Heart right ventricle (tissue), 16 donors: ENCODE results near the gene TACR1. TPM values are rescaled to one million over a fixed set of nuclear protein-coding genes. Genes with fewer than 3 reads are reported as not detected.
"Not testable (repeated sequence)": the region's sequence is repeated elsewhere in the genome, so short reads cannot be mapped to it uniquely, and the experiment has no call there.

Experiments used
- ATAC-seq, 8 donors: fragments of 200-7000 bp; cut with Tn5 transposase; one replicate each; pipeline ENCODE4 v1.9.1; 2020; ENCODE audit warnings: mild to moderate bottlenecking in 8 of 8, moderate library complexity in 8 of 8, moderate number of reproducible peaks in 1 of 8
- DNase-seq, 2 donors: peaks; one replicate each; pipeline ENCODE4 v3.0.0-alpha.2; 2020
- H3K27ac ChIP-seq, 10 donors: fragments of 200-600 bp; sonication (generic) in 2 of 10; one replicate each; pipeline versions ENCODE4 v1.5.0 to v1.8.0; 2020 to 2022; ENCODE audit warnings: mild to moderate bottlenecking in 3 of 10
- H3K27me3 ChIP-seq, 7 donors: fragments of 200-600 bp; one replicate each; pipeline ENCODE4 v1.8.0; 2021 to 2022; ENCODE audit warnings: mild to moderate bottlenecking in 2 of 7
- H3K36me3 ChIP-seq, 9 donors: fragments of 200-600 bp; sonication (generic) in 1 of 9; one replicate each; pipeline versions ENCODE4 v1.5.0 to v1.8.0; 2020 to 2022; ENCODE audit warnings: mild to moderate bottlenecking in 2 of 9
- H3K4me1 ChIP-seq, 9 donors: fragments of 200-600 bp; sonication (generic) in 1 of 9; one replicate each; pipeline versions ENCODE4 v1.5.0 to v1.8.0; 2020 to 2022; ENCODE audit warnings: mild to moderate bottlenecking in 4 of 9
- H3K4me3 ChIP-seq, 10 donors: fragments of 200-600 bp; sonication (generic) in 2 of 10; one replicate each; pipeline versions ENCODE4 v1.5.0 to v1.8.0; 2020 to 2022; ENCODE audit warnings: mild to moderate bottlenecking in 7 of 10, moderate library complexity in 2 of 10
- H3K9me3 ChIP-seq, 11 donors: fragments of 200-600 bp in 10 of 11; sonication (generic) in 2 of 11; one replicate each; pipeline versions ENCODE4 v1.5.0 to v1.8.0; 2013 to 2022; ENCODE audit warnings: mild to moderate bottlenecking in 2 of 11, control low read depth in 1 of 11, moderate library complexity in 1 of 11
- WGBS, 2 donors: extraction: QIAGEN DNeasy Blood & Tissue Kit; methylation state at CpG; one replicate each; pipeline ENCODE4 v1.1.7; 2013; ENCODE audit warnings: inconsistent platforms in 1 of 2; 5-methylcytosine and 5-hydroxymethylcytosine counted together
- intact Hi-C, 10 donors: fragments of 100-400 bp; cut with DNase I; formaldehyde crosslinking; loops; one replicate each; pipeline versions ENCODE4 v1.11.1 to v1.14.2; 2022
- polyA plus RNA-seq, 2 donors: library from polyadenylated mRNA; stranded (reverse); fragments of 200-250 nt; gene quantifications; one replicate each; pipeline ENCODE4 v1.2.3, GENCODE V29; 2013
- total RNA-seq, 10 donors: library from RNA; stranded (reverse); fragmentation: NEBNext Ultra II Directional in 3 of 10; extraction: Animal tissue kit (Norgen Biotek cat#: 25700) in 3 of 10; gene quantifications; one replicate each; pipeline versions ENCODE4 v1.2.1 to v1.2.4, GENCODE V29; 2021 to 2023
- TF ChIP-seq, protein P1 (sequence below), 9 donors: fragments of 200-600 bp; sonication (generic) in 2 of 9; IDR thresholded peaks; one replicate each; pipeline versions ENCODE4 v1.5.0 to v1.8.0; 2021 to 2022; ENCODE audit warnings: antibody characterized with exemption in 9 of 9, mild to moderate bottlenecking in 5 of 9, moderate library complexity in 1 of 9
- donor health status: Arrhythmogenic right ventricular cardiomyopathy.
- donor health status: ischemic (EF 13 %, LVEDD 7.1; RV severe dilation, severe dysfunction).
- donor health status: healthy with polysubstance abuse.
- donor health status: DM: no; HTN: yes; CAD: no.
- donor health status: DM: no; HTN: no; CAD: no.
- donor health status: ischemic (EF 25% LVEDD 6.9; RV normal size, moderate dysfunction).
- donor health status: ischemic (EF 25% LVEDD 5.7; RV mildly dilated, moderate dysfunction).
- donor health status: healthy.
- donor health status: DM: yes; HTN: yes; CAD: no.
- donor health status: Ischemic cardiomyopathy.
- donor health status: ischemic (EF 35%, LVEDD 5.7; RV mildly dilated, moderate dysfunction).
- donor health status: nonischemic (EF 11% LVEDD 7.7; RV severe dilation, severe dysfunction).
- donor health status: DM: yes; HTN: yes; CAD: no.
- donor health status: PGD.
- donor health status: ischemic (EF 29% LVEDD 5.4; RV normal size, mild dysfunction).
- donor health status: nonischemic (EF 23%, LVEDD 6.1; RV moderate dilation, normal function).

TACR1 gene
- total and polyA plus RNA-seq, 12 donors: 0.06 to 0.38 (median 0.17) TPM; not detected in 3

DNA sequence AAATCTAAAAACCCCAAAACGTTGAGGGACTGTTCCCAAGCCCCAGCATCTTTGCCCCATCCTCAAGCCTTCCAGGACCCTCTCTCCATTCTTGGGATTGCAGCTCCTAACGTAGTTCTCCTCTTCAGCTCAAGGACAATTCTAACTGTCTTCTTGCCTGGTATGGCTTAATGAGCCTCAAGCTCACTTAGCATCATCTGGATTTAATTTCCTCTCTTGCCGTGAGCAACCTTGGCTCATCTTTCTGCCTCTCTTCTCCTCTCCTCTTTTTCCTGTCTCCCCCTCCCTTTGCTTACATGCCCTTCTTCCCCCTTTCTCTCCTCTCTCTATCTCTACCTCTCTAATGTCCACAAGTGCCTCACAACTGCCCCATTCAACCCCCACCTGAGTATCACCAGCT lies 44.2 kb downstream of the TACR1 start:
- Histone ChIP-seq H3K9me3 (peaks cover 0 to 12% (median 0%) of the 10 kb centered on the region in 11 donors), H3K4me3 (no peak overlapping the region), H3K27ac (no peak overlapping the region), H3K27me3 (no peaks in the 10 kb centered on the region), H3K36me3 (no peaks in the 10 kb centered on the region), H3K4me1 (peaks cover 0 to 13% (median 0%) of the 10 kb centered on the region in 9 donors)
- no peak for DNase-seq
- intact Hi-C loops: no loop called here
- WGBS, 2 donors: 68 to 73% methylated on average over 3 of the region's 3 CpGs
- TF ChIP-seq, protein P1, sequence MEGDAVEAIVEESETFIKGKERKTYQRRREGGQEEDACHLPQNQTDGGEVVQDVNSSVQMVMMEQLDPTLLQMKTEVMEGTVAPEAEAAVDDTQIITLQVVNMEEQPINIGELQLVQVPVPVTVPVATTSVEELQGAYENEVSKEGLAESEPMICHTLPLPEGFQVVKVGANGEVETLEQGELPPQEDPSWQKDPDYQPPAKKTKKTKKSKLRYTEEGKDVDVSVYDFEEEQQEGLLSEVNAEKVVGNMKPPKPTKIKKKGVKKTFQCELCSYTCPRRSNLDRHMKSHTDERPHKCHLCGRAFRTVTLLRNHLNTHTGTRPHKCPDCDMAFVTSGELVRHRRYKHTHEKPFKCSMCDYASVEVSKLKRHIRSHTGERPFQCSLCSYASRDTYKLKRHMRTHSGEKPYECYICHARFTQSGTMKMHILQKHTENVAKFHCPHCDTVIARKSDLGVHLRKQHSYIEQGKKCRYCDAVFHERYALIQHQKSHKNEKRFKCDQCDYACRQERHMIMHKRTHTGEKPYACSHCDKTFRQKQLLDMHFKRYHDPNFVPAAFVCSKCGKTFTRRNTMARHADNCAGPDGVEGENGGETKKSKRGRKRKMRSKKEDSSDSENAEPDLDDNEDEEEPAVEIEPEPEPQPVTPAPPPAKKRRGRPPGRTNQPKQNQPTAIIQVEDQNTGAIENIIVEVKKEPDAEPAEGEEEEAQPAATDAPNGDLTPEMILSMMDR (IDR thresholded peaks at IDR 0.05): no peak
- no peak for ATAC-seq

DNA sequence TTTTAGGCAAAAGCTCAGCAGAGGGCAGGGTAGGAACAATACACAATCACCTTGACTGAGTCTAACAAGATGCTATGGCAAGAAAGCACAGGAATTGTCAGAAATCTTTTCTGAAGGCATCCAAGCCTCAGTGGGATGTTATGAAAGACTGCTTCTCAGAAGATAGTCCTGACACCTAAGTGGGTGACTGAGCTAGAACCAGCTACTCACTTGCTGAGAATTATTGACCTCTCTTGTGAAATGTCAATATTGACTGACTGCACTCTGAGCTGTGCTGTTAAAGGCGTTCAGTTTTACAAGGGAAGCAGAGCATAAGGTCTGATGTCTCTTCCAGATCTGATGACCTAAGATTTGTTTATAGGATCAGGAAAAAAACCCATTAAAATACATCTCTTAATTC lies 46.1 kb downstream of the TACR1 start:
- no peak for DNase-seq
- H3K9me3 ChIP-seq: peaks cover 0 to 25% (median 0%) of the 10 kb centered on the region in 11 donors
- ATAC-seq: no peak
- no peak overlapping the region for H3K27ac ChIP-seq
- no peaks in the 10 kb centered on the region for H3K36me3 ChIP-seq
- TF ChIP-seq, protein P1 (IDR thresholded peaks at IDR 0.05): no peak
- 68 to 83% methylated on average over 1 of the region's 1 CpG for WGBS, 2 donors
- no peaks in the 10 kb centered on the region for H3K27me3 ChIP-seq
- intact Hi-C loops: no loop called here
- H3K4me1 ChIP-seq: peaks cover 0 to 13% (median 0%) of the 10 kb centered on the region in 9 donors
- no peak overlapping the region for H3K4me3 ChIP-seq

DNA sequence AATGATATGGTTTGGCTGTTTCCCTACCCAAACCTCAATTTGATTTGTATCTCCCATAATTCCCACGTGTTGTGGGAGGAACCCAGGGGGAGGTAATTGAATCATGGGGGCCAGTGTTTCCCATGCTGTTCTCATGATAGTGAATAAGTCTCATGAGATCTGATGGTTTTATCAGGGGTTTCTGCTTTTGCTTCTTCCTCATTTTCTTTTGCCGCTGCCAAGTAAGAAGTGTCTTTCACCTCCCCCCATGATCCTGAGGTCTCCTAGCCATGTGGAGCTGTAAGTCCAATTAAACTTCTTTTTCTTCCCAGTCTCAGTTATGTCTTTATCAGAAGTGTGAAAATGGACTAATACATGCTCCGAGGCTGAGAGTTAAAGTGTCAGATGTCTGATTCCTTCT lies 47.1 kb downstream of the TACR1 start:
- H3K4me3 ChIP-seq, H3K27me3 ChIP-seq, H3K27ac ChIP-seq, intact Hi-C loops, DNase-seq, H3K36me3 ChIP-seq, ATAC-seq: not testable (repeated sequence)
- WGBS, 2 donors: 79 to 85% methylated on average over 3 of the region's 3 CpGs
- Histone ChIP-seq H3K9me3 (peaks cover 0 to 25% (median 0%) of the 10 kb centered on the region in 11 donors), H3K4me1 (peaks cover 0 to 13% (median 0%) of the 10 kb centered on the region in 9 donors)

DNA sequence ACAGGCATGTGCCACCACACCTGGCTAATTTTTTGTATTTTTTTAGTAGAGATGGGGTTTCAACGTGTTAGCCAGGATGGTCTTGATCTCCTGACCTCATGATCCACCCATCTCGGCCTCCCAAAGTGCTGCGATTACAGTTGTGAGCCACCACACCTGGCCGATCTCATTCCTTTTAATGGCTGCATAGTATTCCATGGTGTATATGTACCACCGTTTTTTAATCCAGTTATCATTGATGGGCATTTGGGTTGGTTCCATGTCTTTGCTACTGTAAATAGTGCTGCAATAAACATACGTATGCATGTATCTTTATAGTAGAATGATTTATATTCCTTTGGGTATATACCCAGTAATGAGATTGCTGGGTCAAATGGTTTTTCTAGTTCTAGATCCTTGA lies 51.4 kb downstream of the TACR1 start:
- peaks cover 0 to 25% (median 0%) of the 10 kb centered on the region in 11 donors for H3K9me3 ChIP-seq
- DNase-seq, H3K27me3 ChIP-seq, H3K4me1 ChIP-seq, H3K4me3 ChIP-seq, intact Hi-C loops, ATAC-seq, H3K27ac ChIP-seq, H3K36me3 ChIP-seq: not testable (repeated sequence)
- WGBS, 2 donors: 93 to 94% methylated on average over 6 of the region's 6 CpGs

DNA sequence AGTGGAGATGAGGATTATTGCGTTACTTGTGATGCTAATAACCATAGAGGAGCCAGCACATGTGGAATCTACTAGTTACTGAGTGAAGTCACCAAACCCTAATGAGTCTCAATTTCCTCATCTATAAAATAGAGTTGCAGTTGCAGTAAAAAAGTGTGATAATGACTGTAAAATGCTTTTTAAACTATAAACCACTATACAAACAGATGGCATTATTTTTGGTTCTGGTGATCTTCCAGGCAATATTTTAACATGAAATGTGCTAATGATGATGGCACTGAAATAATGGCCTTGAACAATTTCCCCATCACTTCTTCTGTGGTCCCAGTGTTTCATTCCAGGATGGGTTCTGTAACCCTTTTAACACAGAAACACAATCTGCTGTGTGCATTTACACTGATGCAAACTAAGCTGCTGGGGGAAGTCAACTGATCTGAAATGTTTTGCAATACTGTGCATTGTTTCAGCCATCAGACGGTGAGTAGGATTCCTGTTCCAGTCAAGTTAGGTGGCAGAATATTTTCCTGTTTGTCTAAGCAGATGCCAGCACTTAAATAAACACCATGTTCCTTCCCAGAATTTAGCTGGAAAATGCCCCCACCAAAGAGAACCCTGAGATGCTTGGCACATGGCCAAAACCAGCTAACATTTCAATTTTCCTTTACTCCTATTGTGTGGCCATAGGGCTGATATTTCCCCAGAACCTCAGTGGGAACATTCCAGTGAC lies 52.6 kb downstream of the TACR1 start:
- ATAC-seq (no peak), DNase-seq (no peak)
- 76 to 84% methylated on average over 2 of the region's 2 CpGs for WGBS, 2 donors
- no peak overlapping the region for H3K27ac ChIP-seq
- TF ChIP-seq, protein P1 (IDR thresholded peaks at IDR 0.05): no peak
- peaks cover 0 to 7% (median 0%) of the 10 kb centered on the region in 9 donors for H3K4me1 ChIP-seq
- peaks cover 0 to 25% (median 0%) of the 10 kb centered on the region in 11 donors for H3K9me3 ChIP-seq
- no peaks in the 10 kb centered on the region for H3K27me3 ChIP-seq
- no peak overlapping the region for H3K4me3 ChIP-seq
- H3K36me3 ChIP-seq: no peaks in the 10 kb centered on the region
- intact Hi-C loops: no loop called here

DNA sequence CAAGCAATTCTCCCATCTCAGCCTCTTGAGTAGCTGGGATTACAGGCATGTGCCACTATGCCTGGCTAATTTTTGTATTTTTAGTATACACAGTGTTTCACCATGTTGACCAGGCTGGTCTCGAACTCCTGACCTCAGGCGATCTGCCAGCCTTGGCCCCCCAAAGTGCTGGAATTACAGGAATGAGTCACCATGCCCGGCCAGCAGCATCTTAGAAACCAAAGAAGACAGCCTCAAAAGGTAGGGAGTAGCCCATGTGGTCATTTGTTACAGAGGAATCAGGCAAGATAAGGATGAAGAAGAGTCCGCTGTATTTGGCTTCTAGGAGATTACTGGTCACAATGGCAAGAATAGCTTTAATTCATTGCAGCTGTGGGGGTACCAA lies 53.1 kb downstream of the TACR1 start:
- H3K27me3 ChIP-seq, H3K36me3 ChIP-seq, ATAC-seq, H3K4me1 ChIP-seq, intact Hi-C loops, H3K4me3 ChIP-seq, DNase-seq, H3K27ac ChIP-seq: not testable (repeated sequence)
- H3K9me3 ChIP-seq: peaks cover 0 to 21% (median 0%) of the 10 kb centered on the region in 11 donors
- WGBS, 2 donors: 88 to 91% methylated on average over 4 of the region's 4 CpGs
